Activated CD4-positive, alpha-beta T cell treated with anti-CD3 and anti-CD28 coated beads for 36 hours (primary cell): ENCODE measurements around the gene BCDIN3D. TPM values are rescaled to one million over a fixed set of nuclear protein-coding genes. Genes with fewer than 3 reads are reported as not detected.

Experiments used
- ATAC-seq: fragments of 200-7000 bp; cut with Tn5 transposase; one replicate; pipeline ENCODE4 v1.10.0; 2021; ENCODE audit warnings: mild to moderate bottlenecking, moderate library complexity
- CTCF ChIA-PET: fragments of 350-600 bp; sonication (Branson Sonifier 250); formaldehyde crosslinking; loops from one replicate; lab custom pipeline; 2021; ENCODE audit warnings: antibody characterized with exemption; lab: Charles Lee
- POLR2A ChIA-PET: fragments of 350-600 bp; sonication (Branson Sonifier 250); formaldehyde crosslinking; loops from one replicate; lab custom pipeline; 2021; ENCODE audit warnings: antibody characterized with exemption, inconsistent platforms; lab: Charles Lee
- DNase-seq: peaks from one replicate; pipeline ENCODE4 v3.0.0-alpha.2; 2020
- H3K27ac Mint-ChIP-seq: one replicate; pipeline ENCODE4 v1.8.0; 2021; ENCODE audit warnings: mixed read lengths
- H3K27me3 Mint-ChIP-seq: one replicate; pipeline ENCODE4 v1.8.0; 2021; ENCODE audit warnings: mixed read lengths
- H3K36me3 Mint-ChIP-seq: one replicate; pipeline ENCODE4 v1.8.0; 2021; ENCODE audit warnings: low read depth, mixed read lengths
- H3K4me1 Mint-ChIP-seq: one replicate; pipeline ENCODE4 v1.8.0; 2021; ENCODE audit warnings: mixed read lengths
- H3K4me3 Mint-ChIP-seq: one replicate; pipeline ENCODE4 v1.8.0; 2021; ENCODE audit warnings: mild to moderate bottlenecking, moderate library complexity, mixed read lengths
- H3K9me3 Mint-ChIP-seq: one replicate; pipeline ENCODE4 v1.8.0; 2021; ENCODE audit warnings: low read depth, mixed read lengths
- intact Hi-C, 2 experiments: fragments of 100-400 bp; cut with DNase I in 1 of 2; cut with micrococcal nuclease in 1 of 2; formaldehyde crosslinking; loops; one replicate each; pipeline versions ENCODE4 v1.14.2 to v1.15.1; 2022 to 2024; cut with DNase I, micrococcal nuclease
- total RNA-seq, 2 experiments: library from RNA; stranded (reverse); gene quantifications; one replicate each; pipeline ENCODE4 v1.2.3, GENCODE V29; 2021

Gene BCDIN3D
- total RNA-seq, 2 experiments from 2014 or later, result 5.5 to 5.6 TPM

- intact Hi-C loops, result no loop called here
- CTCF ChIA-PET, result interaction anchor here (1.6 kb wide), 1 partner anchor 77 kb away, joined by 4 read pairs; no protein-coding TSS in a partner anchor
- ATAC-seq (no peak), DNase-seq (no peak)
- Mint-ChIP-seq H3K27ac (no peak overlapping the region), H3K9me3 (no peaks in the 10 kb centered on the region), H3K4me3 (no peak overlapping the region), H3K36me3 (peaks cover 5% of the 10 kb centered on the region), H3K27me3 (no peaks in the 10 kb centered on the region), H3K4me1 (peaks cover 22% of the 10 kb centered on the region)
- POLR2A ChIA-PET, result no interaction called here
These were observed 24.5 kb downstream of the BCDIN3D start for GRCh38 chr12:49818241-49818895.

- Mint-ChIP-seq H3K27ac (no peak overlapping the region), H3K36me3 (peaks cover 5% of the 10 kb centered on the region), H3K4me3 (no peak overlapping the region), H3K9me3 (no peaks in the 10 kb centered on the region), H3K27me3 (no peaks in the 10 kb centered on the region), H3K4me1 (peaks cover 5% of the 10 kb centered on the region)
- ChIA-PET CTCF (no interaction called here), POLR2A (no interaction called here)
- intact Hi-C loops, result no loop called here
- no peak for ATAC-seq
- no peak for DNase-seq
These were observed 29.8 kb downstream of the BCDIN3D start for GRCh38 chr12:49813131-49813530.

GRCh38 chr12:49811961-49812401, 30.9 kb downstream of the BCDIN3D start:
- Mint-ChIP-seq H3K36me3 (peaks cover 5% of the 10 kb centered on the region), H3K27ac (no peak overlapping the region), H3K9me3 (no peaks in the 10 kb centered on the region), H3K27me3 (no peaks in the 10 kb centered on the region), H3K4me1 (peaks cover 3% of the 10 kb centered on the region), H3K4me3 (no peak overlapping the region)
- POLR2A ChIA-PET, result no interaction called here
- ATAC-seq, result no peak
- DNase-seq, result no peak
- intact Hi-C loops, result no loop called here
- CTCF ChIA-PET, result interaction anchor here (1.6 to 2.2 kb wide), 2 partner anchors 27 to 34 kb away, joined by 5 to 11 read pairs; no protein-coding TSS in a partner anchor

GRCh38 chr12:49811136-49811535, 31.8 kb downstream of the BCDIN3D start:
- Mint-ChIP-seq H3K4me1 (peaks cover 3% of the 10 kb centered on the region), H3K9me3 (no peaks in the 10 kb centered on the region), H3K4me3 (no peak overlapping the region), H3K27me3 (no peaks in the 10 kb centered on the region), H3K27ac (no peak overlapping the region), H3K36me3 (peaks cover 3% of the 10 kb centered on the region)
- ChIA-PET POLR2A (no interaction called here), CTCF (interaction anchor here (0.8 to 2.2 kb wide), 4 partner anchors 10 to 33 kb away, joined by 3 to 11 read pairs (median 4); no protein-coding TSS in a partner anchor)
- DNase-seq, result no peak
- ATAC-seq, result no peak
- intact Hi-C loops, result no loop called here

GRCh38 chr12:49809906-49810389, 33.0 kb downstream of the BCDIN3D start:
- H3K4me1 Mint-ChIP-seq, result peaks cover 3% of the 10 kb centered on the region
- intact Hi-C loops, result no loop called here
- ATAC-seq (no peak), DNase-seq (no peak)
- H3K27me3 Mint-ChIP-seq, result no peaks in the 10 kb centered on the region
- no peak overlapping the region for H3K27ac Mint-ChIP-seq
- ChIA-PET CTCF (interaction anchor here (0.6 to 2.2 kb wide), 4 partner anchors 32 to 544 kb away, joined by 3 to 11 read pairs (median 4); no protein-coding TSS in a partner anchor), POLR2A (no interaction called here)
- H3K9me3 Mint-ChIP-seq, result no peaks in the 10 kb centered on the region
- H3K36me3 Mint-ChIP-seq, result peaks cover 3% of the 10 kb centered on the region
- no peak overlapping the region for H3K4me3 Mint-ChIP-seq

- ChIA-PET CTCF (interaction anchor here (0.7 kb wide), 2 partner anchors 102 to 544 kb away, joined by 3 to 4 read pairs; no protein-coding TSS in a partner anchor), POLR2A (no interaction called here)
- Mint-ChIP-seq H3K9me3 (no peaks in the 10 kb centered on the region), H3K36me3 (no peaks in the 10 kb centered on the region), H3K4me1 (peaks cover 3% of the 10 kb centered on the region), H3K4me3 (no peak overlapping the region), H3K27me3 (no peaks in the 10 kb centered on the region), H3K27ac (no peak overlapping the region)
- ATAC-seq, result no peak
- DNase-seq, result no peak
- intact Hi-C loops, result no loop called here
These were observed 33.5 kb downstream of the BCDIN3D start for GRCh38 chr12:49809381-49809905.

GRCh38 chr12:49808686-49809380, 34.1 kb downstream of the BCDIN3D start:
- H3K4me3 Mint-ChIP-seq, result no peak overlapping the region
- ChIA-PET POLR2A (no interaction called here), CTCF (interaction anchor here (1.1 kb wide), 2 partner anchors 30 to 68 kb away, joined by 4 to 5 read pairs; partner anchors contain the start of gene TMBIM6)
- no peak overlapping the region for H3K27ac Mint-ChIP-seq
- ATAC-seq (no peak), DNase-seq (no peak)
- intact Hi-C loops, result no loop called here
- no peaks in the 10 kb centered on the region for H3K36me3 Mint-ChIP-seq
- H3K4me1 Mint-ChIP-seq, result peaks cover 3% of the 10 kb centered on the region
- H3K9me3 Mint-ChIP-seq, result no peaks in the 10 kb centered on the region
- no peaks in the 10 kb centered on the region for H3K27me3 Mint-ChIP-seq

GRCh38 chr12:49807991-49808580, 34.8 kb downstream of the BCDIN3D start:
- ChIA-PET POLR2A (no interaction called here), CTCF (interaction anchor here (1.1 kb wide), 2 partner anchors 31 to 67 kb away, joined by 4 to 5 read pairs; partner anchors contain the start of gene TMBIM6)
- ATAC-seq (no peak), DNase-seq (no peak)
- H3K4me3 Mint-ChIP-seq, result no peak overlapping the region
- H3K4me1 Mint-ChIP-seq, result peaks cover 1% of the 10 kb centered on the region
- intact Hi-C loops, result no loop called here
- H3K27me3 Mint-ChIP-seq, result no peaks in the 10 kb centered on the region
- H3K36me3 Mint-ChIP-seq, result peaks cover 2% of the 10 kb centered on the region
- no peaks in the 10 kb centered on the region for H3K9me3 Mint-ChIP-seq
- H3K27ac Mint-ChIP-seq, result no peak overlapping the region

- intact Hi-C loops, result no loop called here
- Mint-ChIP-seq H3K36me3 (peaks cover 4% of the 10 kb centered on the region), H3K9me3 (no peaks in the 10 kb centered on the region), H3K4me1 (no peaks in the 10 kb centered on the region), H3K4me3 (no peak overlapping the region), H3K27ac (no peak overlapping the region), H3K27me3 (no peaks in the 10 kb centered on the region)
- ChIA-PET POLR2A (no interaction called here), CTCF (no interaction called here)
- ATAC-seq (no peak), DNase-seq (no peak)
These were observed 36.0 kb downstream of the BCDIN3D start for GRCh38 chr12:49806877-49807276.

- intact Hi-C loops, result no loop called here
- Mint-ChIP-seq H3K27ac (no peak overlapping the region), H3K36me3 (peaks cover 4% of the 10 kb centered on the region), H3K9me3 (no peaks in the 10 kb centered on the region), H3K4me1 (no peaks in the 10 kb centered on the region), H3K27me3 (no peaks in the 10 kb centered on the region), H3K4me3 (no peak overlapping the region)
- ATAC-seq, result no peak
- ChIA-PET POLR2A (no interaction called here), CTCF (no interaction called here)
- DNase-seq, result no peak
These were observed 36.5 kb downstream of the BCDIN3D start for GRCh38 chr12:49806321-49806813.

- Mint-ChIP-seq H3K9me3 (no peaks in the 10 kb centered on the region), H3K36me3 (peaks cover 4% of the 10 kb centered on the region), H3K27ac (no peak overlapping the region), H3K4me1 (no peaks in the 10 kb centered on the region), H3K4me3 (no peak overlapping the region), H3K27me3 (no peaks in the 10 kb centered on the region)
- intact Hi-C loops, result no loop called here
- ChIA-PET CTCF (interaction anchor here (1.0 to 1.2 kb wide), 2 partner anchors 22 to 34 kb away, joined by 4 to 7 read pairs; no protein-coding TSS in a partner anchor), POLR2A (no interaction called here)
- ATAC-seq (no peak), DNase-seq (no peak)
These were observed 37.5 kb downstream of the BCDIN3D start for GRCh38 chr12:49805409-49805808.
